GM18511 (cell line): ENCODE data around the gene IL6ST.
A peak's percentile ranks its signal among the peaks of the same experiment; 100 is the strongest.

Experiments used
- ATAC-seq: cut with Tn5 transposase; IDR thresholded peaks from one replicate; pipeline ENCODE4 v1.9.1; 2021; ENCODE audit warnings: mild to moderate bottlenecking, moderate library complexity; ENCODE audit not compliant: unreplicated experiment

The IL6ST gene

GRCh38 chr5:55923177-55923771, 71.5 kb downstream of the IL6ST start:
- no peak for ATAC-seq

GRCh38 chr5:55921617-55922016, 73.1 kb downstream of the IL6ST start:
- ATAC-seq, result no peak

- ATAC-seq, result no peak
Measured at GRCh38 chr5:55920784-55921183, 74.0 kb downstream of the IL6ST start.

GRCh38 chr5:55919625-55920024, 75.1 kb downstream of the IL6ST start:
- peak; percentile 42 for ATAC-seq

- ATAC-seq, result no peak
Measured at GRCh38 chr5:55918087-55919035, 76.4 kb downstream of the IL6ST start.

GRCh38 chr5:55917402-55918086, 77.2 kb downstream of the IL6ST start:
- no peak for ATAC-seq

GRCh38 chr5:55916986-55917385, 77.8 kb downstream of the IL6ST start:
- ATAC-seq, result no peak

GRCh38 chr5:55915783-55916182, 79.0 kb downstream of the IL6ST start:
- ATAC-seq, result no peak

- ATAC-seq, result no peak
Measured at GRCh38 chr5:55914971-55915370, 79.8 kb downstream of the IL6ST start.

- peak; percentile 94 for ATAC-seq
Measured at GRCh38 chr5:55913466-55914413, 81.0 kb downstream of the IL6ST start.

GRCh38 chr5:55911784-55912653, 82.7 kb downstream of the IL6ST start:
- ATAC-seq, result no peak

GRCh38 chr5:55908804-55909203, 86.0 kb downstream of the IL6ST start:
- ATAC-seq, result no peak

- ATAC-seq, result no peak
Measured at GRCh38 chr5:55907927-55908326, 86.8 kb downstream of the IL6ST start.

- no peak for ATAC-seq
Measured at GRCh38 chr5:55905251-55905650, 89.5 kb downstream of the IL6ST start.

- no peak for ATAC-seq
Measured at GRCh38 chr5:55904152-55904551, 90.6 kb downstream of the IL6ST start.

- peak; percentile 87 for ATAC-seq
Measured at GRCh38 chr5:55903121-55903701, 91.6 kb downstream of the IL6ST start.

GRCh38 chr5:55902696-55903095, 92.1 kb downstream of the IL6ST start:
- no peak for ATAC-seq

- ATAC-seq, result no peak
Measured at GRCh38 chr5:55900776-55901175, 94.0 kb downstream of the IL6ST start.

- peak; percentile 38 for ATAC-seq
Measured at GRCh38 chr5:55900068-55900467, 94.7 kb downstream of the IL6ST start.
